Eye (tissue), 1 donor: ENCODE data around the gene SP6.

Experiments used
- DNase-seq: peaks from one replicate; pipeline ENCODE4 v3.0.0-alpha.2; 2015

Gene SP6

DNA sequence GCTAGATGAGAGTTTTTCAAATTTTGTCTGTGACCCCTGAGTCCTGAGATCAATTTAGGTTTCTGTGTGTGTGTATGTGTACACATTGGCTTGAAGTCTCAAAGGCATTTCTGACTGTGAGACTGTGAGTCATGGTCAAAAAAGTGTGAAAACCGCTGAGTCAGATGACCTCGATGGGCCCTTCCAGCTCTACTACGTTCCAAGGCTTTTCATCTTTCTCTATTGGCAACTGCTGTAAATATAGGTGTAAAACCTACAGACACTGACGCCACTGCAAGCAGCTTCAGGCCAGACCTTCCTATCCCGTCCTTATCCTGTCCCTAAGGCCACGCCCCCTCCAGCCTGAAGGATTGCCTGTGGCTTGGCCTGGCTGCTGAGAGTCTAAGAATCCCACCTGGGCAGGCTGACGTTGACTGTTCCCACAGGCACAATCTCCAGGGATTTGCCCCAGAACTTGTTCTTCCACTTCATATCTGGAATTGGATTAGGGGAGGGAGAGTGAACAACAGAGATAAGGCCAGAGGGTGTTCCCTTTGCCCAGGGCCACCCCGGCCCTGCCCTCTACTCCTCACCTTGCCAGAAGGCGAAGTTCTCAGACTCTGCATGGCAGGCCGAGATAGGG is 40.7 kb downstream of the SP6 start:
- no peak for DNase-seq

DNA sequence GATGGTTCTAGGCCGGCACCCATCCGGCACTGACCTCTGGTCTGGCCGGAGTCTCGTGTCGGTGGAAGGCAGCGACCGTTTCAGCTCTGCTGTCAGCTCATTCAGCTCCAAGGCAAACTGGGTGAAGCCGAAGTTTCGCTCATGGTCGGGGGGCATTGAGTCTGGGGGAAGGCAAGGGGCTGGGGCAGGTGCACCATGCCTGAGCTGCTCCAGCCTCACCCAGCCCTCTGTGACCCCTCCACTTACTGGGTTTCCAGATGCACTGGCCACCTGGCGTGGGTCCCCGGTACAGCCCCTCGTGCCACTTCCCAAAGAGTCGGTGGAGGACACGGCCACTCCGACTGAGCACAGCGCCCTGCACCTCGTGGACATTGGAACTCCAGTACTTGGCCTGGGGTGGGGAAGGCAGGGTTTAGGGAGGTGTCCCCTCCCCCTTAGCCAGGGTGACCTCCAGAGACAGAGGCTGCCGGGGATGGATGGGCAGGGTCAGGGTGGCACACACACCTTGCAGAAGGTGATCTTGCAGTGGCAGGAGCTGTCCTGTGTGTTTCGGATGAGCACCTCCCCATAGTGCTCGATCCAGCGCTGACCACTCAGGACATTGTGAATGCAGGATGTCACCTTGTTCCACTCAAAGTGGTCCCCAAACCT is 42.0 kb downstream of the SP6 start:
- no peak for DNase-seq

DNA sequence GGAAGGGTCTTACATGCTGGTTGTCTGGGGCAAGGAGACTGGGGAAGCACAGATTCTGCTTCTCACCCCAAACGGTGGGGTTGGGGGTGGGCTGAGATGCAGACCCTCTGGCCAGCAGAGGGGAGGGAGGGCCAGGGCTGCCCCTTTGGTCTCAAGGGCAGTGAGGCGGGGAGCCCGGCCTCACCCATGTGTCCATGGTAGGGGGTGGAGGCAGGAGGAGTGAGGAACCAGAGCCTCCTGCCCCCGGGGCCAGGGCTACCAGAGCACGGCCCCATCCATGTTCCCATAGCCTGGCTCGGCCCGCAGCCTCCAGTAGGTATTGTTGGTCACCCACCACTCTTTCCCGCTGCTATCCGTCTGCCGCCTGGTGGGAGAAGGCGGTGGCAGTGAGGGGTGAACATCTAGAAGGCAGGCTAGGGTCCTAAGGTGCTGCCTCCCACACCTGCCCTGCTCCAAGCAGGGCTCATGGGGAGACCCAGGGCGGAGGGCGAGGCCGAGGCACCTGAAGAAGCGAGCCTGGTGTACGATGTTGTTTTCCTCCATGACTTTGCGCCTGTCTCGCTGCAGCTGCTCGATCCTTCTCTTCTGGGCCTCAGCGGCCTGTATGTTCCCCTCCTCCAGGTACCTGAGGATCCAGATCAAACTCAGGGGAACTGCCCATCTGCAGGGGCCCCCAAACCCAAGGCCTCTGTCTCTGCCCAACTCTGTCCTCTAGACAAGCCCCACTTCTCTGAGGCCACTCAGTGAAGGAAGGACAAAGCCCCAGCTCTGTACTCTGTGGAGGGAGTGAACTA is 42.7 kb downstream of the SP6 start:
- no peak for DNase-seq

DNA sequence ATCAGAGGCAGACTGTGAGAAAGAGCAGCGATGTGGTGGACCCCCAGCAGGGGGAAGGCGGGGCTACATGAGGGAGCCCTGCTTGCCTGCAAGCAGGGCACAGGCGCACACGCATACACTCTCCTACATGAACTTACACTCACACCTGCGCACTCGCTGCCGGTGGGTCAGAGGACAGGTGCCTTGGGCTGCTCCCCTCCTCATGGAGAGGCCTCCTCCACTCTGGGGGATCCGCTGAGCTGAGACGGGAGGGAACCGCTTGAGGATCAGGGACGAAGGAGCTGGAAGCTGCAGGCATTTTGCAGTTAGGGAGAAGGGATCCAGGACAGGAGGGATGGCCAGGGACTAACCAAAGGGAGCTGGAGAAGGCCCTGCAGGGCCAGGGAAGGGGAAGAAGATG is 43.5 kb downstream of the SP6 start:
- no peak for DNase-seq

DNA sequence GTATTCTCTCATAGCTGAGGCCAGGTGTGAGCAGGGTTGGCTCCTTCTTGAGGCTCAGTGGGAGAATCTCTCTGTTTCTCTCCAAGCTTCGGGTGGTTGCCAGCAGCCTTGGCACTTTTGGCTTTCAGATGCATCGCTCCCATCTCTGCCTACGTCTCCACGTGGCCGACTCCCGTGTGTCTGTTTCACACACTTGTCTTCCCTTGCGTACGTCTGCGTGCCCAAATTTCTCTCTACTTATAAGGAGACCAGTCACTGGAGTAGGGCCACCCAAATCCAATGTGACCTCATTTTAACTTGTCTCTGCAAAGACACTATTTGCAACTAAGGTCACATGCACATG is 44.1 kb downstream of the SP6 start:
- no peak for DNase-seq

DNA sequence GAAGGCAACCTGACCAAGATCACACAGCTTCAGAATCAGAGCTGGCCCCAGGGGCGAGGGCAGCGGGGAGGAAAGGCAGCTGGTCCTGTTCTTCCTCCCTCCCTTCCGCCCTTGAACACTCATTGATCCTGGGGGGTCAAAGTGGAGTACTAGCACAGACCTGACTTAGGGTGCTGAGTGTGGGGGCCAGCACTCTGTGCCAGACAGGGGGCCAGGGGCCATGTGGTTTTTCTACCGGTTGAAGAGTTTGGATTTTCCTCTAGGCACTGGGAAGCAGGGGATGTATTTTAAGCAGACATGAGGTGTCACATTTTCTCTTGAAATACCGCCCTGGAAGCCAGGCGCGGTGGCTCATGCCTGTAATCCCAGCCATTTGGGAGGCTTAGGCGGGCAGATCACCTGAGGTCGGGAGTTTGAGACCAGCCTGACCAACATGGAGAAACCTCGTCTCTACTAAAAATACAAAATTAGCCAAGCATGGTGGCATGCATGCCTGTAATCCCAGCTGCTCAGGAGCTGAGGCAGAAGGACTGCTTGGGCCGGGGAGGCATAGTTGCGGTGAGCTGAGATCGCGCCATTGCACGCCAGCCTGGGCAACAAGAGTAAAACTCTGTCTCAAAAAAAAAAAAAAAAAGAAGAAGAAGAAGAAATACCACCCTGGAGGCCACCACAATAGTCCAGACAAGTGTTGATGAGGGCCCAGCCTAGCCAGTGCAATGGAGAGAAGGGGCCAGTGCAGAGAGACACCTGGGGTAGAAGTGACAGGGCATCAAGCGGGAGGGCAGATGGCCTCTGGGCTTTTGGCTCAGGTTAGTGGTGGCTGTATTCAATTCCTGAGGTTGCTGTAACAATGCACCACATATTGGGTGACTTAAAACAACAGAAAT is 44.7 kb downstream of the SP6 start:
- DNase-seq: no peak

DNA sequence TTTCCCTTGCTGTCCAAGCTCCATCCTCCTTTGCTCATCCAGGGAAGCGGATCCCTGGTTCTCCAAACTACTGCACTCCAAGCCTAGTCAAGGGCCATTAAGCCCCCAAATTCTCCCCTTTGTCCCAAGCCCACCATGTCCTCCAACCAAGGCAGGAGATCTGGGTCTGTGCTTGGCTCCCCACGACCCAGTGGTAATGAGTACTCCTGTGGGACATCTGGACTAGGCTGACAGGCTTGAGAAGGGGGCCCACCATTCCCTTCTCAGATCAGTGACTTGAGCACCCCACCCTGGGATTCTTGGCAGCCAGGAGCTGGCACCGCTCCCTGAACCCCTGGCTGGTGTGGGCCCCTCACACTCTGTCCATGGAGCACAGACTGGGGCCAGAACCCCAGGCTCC is 46.5 kb downstream of the SP6 start:
- DNase-seq: no peak

DNA sequence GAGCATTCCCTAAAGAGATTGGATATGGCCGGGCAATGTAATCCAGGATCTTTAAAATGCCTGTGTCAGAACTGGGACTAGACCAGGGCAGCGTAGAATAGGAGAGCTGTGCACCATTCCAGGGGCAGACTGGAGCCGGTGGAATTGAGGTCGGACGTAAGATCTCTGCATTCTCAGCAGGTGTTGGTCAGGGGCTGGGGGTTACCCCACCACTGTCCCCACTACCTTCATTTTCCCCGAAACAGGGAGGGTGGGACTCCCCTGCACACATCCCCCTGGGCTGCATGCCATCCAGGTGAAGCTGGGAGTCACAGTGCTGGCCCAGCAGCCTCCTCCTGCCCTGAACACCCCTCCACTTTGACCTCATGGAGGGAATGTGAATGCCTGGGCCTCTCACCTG is 47.2 kb downstream of the SP6 start:
- no peak for DNase-seq

DNA sequence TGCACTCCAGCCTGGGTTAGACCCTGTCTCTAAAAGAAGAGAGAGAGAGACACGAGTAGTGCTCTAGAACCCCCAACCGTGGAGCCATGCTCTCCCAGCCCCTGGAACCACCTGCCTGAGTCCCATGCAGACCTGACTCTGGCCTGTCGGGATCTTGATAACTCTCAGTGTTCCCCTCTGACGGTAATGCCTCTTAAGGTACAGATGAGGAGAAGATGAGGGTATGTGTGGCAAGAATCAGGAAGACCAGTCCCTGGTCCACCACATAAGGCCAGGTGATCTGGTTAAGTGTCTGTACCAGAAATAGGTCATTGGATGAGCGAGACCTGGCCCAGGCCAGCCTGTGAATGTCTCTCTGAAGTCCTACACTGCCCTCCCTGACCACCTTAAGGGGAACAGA is 47.8 kb downstream of the SP6 start:
- no peak for DNase-seq

DNA sequence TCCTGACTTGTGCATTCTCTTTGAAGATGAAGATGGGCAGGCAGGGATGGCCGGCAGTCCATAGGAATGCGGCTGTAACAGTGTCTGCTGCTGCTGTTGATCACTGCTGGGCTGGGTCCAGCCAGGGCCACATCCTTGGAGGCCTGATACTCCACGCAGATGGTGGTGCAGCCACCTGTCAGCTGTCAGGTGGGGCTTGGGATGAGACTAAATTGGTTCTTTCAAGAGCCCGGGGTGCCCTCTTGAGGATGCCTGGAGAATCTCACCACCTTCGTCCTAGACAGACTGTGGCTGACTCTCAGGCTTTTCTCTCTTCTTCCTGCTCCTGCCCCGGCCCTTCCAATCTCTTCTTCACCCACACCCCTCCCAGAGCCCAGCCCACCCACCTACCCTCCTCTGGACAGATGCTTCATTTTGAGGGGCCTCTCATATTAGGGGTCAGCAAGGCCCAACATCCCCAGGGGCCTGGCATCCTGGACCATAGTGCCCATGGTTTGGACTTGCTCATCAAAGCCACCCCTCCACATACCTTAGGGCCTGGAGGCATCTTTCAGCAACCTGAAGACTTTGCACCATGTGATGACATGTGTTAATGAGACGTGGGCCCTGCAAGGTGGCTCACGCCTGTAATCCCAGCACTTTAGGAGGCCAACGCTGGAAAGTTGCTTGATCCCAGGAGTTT is 48.5 kb downstream of the SP6 start:
- DNase-seq: peak; percentile 45

DNA sequence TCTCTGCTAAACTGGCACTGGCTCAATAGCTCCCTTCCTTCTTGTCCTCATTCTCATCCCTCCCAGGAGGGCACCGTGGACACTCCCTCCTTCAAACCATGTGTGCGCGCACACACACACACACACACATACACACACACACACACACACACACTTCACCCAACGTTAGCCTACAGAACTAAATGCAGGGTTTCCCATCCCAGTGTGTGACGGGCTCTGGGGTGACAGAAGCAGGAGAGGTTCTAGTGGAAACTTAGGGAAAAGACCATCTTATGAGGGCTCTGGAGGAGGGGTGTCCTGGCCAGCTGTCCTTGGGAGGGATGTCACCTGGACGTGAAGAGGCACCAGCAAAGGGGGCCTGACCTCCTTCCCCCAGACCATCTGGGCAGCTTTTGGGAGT is 49.1 kb downstream of the SP6 start:
- DNase-seq: no peak

DNA sequence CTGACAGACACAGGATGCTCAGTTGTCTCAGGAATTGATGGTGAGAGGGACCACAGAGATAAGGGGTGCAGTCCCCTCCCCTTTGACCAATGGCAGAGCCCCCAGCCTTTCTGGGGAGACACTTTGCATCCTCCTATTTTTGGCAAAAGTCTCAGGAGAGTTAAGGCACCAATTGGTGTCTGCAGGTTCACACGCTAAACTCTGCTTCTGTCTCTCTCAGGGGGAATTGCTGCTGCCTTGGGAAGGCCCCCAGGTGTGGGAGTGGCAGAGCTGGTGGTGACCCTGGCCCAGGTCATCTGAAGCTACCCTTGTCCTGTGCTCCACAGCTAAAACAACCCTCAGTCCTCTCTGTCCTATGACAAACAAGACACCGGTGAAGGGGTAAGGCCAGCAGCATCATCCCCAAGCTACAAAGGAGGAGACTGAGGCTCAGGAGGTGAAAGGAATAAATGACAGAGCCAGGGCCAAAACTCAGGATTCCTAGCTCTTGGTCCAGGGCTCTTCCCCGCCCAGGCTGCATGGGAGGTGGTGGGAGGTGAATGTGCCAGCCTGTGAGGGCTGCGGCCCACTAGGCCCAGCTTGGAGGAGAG is 49.7 kb downstream of the SP6 start:
- no peak for DNase-seq

DNA sequence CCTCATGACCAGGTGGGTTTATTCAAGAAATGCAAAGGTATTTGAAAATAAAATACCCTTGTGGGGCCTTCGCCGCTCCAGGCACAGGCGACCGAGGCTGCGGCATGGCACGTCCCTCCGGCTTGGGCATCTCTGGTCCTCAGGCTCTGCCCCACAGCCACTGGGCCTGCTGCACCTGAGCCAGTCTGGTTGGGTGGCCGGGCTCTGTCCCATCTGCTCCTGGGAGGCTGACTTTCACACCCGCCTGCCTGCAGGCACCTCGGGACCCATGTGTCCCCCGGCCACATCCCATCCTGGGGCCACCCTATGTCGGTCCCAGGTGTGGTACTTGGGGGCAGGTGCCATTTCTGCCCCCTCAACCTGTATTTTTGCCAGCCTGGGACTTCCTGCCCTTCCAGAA is 50.3 kb downstream of the SP6 start:
- no peak for DNase-seq

DNA sequence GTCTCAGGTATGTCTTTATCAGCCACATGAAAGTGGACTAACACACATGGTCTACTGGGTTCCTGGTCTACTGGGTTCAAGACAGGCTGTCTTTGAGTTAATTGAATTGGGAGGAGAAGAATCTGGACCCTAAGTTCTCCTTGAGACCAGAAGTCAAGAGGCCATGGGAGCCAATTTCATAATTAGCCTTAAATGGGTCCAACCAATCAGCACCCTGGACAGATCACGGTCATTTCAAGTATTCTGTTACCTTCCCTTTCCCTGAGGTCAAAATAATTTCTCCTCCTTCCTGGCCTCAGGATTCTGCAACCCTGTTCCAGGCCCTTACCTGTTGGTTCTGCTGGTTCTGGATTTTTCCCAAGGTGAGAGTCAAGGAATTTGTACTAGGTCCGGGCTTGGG is 53.2 kb downstream of the SP6 start:
- DNase-seq: no peak
